GM23248 (cell line): ENCODE results near the gene FKTN.
"Not testable (repeated sequence)": the region's sequence is repeated elsewhere in the genome, so short reads cannot be mapped to it uniquely, and the experiment has no call there.

Experiments
- EZH2 ChIP-seq: fragments of 200-600 bp; sonication (generic); IDR thresholded peaks from 2 replicates; pipeline ENCODE4 v1.6.1; 2018; ENCODE audit warnings: antibody characterized with exemption, mild to moderate bottlenecking; ENCODE audit not compliant: insufficient read depth, poor library complexity, severe bottlenecking
- EZH2phosphoT487 ChIP-seq: fragments of 200-600 bp; sonication (generic); IDR thresholded peaks from 2 replicates; pipeline ENCODE4 v1.6.1; 2018; ENCODE audit warnings: antibody characterized with exemption, moderate library complexity, mild to moderate bottlenecking, low read depth; ENCODE audit not compliant: insufficient read depth

GRCh38 chr9:105579952-105580351, 22.0 kb downstream of the FKTN start:
- TF ChIP-seq EZH2, EZH2phosphoT487: not testable (repeated sequence)
